ENCODE data around the gene ERICH6. TPM values are rescaled to one million over a fixed set of nuclear protein-coding genes. Genes with fewer than 3 reads are reported as not detected.
A peak's percentile ranks its signal among the peaks of the same experiment; 100 is the strongest.
"Not testable (repeated sequence)": the region's sequence is repeated elsewhere in the genome, so short reads cannot be mapped to it uniquely, and the experiment has no call there.

Gene ERICH6
- total and polyA plus RNA-seq, 5 donors: 0.35 to 0.37 TPM; not detected in 3

DNA sequence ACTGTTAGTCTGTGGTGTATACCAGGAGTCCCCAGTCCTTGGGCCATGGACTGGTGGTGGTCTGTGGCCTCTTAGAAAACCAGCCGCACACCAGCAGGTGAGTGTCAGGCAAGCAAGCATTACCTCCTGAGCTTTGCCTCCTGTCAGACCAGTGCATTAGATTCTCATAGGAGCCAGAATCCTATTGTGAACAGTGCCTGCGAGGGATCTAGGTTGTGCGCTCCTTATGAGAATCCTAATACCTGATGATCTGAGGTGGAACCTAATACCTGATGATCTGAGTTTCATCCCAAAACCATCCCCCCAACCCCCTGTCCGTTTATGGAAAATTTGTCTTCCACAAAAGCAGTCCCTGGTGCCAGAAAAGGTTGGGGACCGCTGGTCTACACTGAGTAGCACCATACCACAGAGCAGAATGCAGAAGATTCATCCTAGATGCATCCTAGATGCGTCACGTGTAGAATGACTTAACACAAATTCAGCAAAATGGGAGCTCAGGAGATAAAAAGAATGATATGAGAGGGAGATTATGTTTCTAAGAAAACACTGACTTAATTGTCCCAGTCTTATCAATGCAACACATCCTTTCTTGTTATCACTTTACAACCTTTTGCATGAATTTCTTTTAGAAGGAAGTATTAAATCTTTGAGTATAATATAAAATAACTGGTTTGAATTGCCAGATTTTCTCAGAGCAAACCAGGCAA, 72.1 kb downstream of the ERICH6 start:
- intact Hi-C loops (cut with DNase I): no loop called here
- H3K4me3 ChIP-seq (ENCODE audit: low read length): no peak overlapping the region
- no peaks in the 10 kb centered on the region for H3K27me3 ChIP-seq (ENCODE audit: control insufficient read depth, insufficient read depth)
- no peaks in the 10 kb centered on the region for H3K4me1 ChIP-seq (ENCODE audit: control insufficient read depth, insufficient read depth, low read length)
- ATAC-seq (no peak), DNase-seq (no peak)
- H3K9me3 ChIP-seq (ENCODE audit: control insufficient read depth, low read length): no peaks in the 10 kb centered on the region
- no peak overlapping the region for H3K27ac ChIP-seq (ENCODE audit: low read length)
- 88% methylated on average over 7 of the region's 7 CpGs for WGBS

DNA sequence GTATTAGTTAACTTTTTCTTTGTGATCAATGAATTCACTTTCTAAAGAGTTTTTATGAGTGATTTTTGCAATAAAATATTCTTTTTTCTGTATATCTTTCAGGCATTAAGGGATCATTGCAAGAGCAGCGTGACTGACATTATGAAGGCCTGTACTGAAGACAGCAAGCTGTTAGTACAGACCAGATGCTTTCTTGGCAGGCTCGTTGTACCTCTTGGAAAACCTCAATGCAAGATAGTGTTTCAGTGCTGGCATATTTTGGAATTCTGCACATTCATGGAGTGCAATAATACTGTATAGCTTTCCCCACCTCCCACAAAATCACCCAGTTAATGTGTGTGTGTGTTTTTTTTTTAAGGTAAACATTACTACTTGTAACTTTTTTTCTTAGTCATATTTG, 76.2 kb downstream of the ERICH6 start:
- no peaks in the 10 kb centered on the region for H3K9me3 ChIP-seq (ENCODE audit: control insufficient read depth, low read length)
- 36% methylated on average over 2 of the region's 2 CpGs for WGBS
- DNase-seq (no peak), ATAC-seq (peak in 1 of 2 donors; percentile 60)
- H3K4me3 ChIP-seq (ENCODE audit: low read length): no peak overlapping the region
- H3K4me1 ChIP-seq (ENCODE audit: control insufficient read depth, insufficient read depth, low read length): no peaks in the 10 kb centered on the region
- no peaks in the 10 kb centered on the region for H3K27me3 ChIP-seq (ENCODE audit: control insufficient read depth, insufficient read depth)
- no peak overlapping the region for H3K27ac ChIP-seq (ENCODE audit: low read length)
- intact Hi-C loops (cut with DNase I): no loop called here

DNA sequence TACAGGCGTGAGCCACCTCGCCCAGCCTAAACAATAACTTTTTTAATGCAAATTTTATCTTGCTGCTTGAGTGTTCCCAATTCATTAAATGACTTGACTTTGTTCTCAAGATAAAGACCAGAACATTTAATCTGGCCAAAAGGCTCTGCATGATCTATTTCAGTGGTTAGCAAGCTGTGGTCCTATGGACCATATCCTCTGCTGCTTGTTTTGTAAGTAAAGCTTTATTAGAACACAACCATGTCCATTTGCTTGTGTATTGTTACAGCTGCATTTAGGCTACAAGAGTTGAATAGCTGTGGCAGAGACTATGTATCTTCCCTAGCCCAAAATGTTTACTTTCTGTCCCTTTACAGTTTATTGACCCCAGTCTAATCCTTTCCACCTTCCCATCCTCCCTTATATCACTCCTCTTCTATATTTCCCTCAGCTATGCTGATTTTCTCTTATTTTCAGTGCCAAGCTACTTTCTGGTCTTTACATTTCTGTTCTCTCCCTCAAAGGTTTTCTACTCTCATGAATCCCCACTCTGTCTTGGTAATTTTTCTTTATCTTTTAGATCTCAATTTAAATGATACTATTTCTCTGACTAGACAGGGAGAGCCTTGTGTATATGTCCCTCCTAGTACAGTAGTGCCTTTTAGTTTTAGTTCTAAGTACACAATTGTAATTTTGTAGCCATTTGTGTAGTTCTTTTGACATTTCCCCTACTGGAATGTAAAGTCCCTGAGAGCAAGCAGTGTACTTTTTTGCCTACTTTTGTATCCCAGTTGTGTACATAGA, 77.4 kb downstream of the ERICH6 start:
- ATAC-seq (no peak), DNase-seq (no peak)
- intact Hi-C loops (cut with DNase I): no loop called here
- H3K27me3 ChIP-seq (ENCODE audit: control insufficient read depth, insufficient read depth): no peaks in the 10 kb centered on the region
- no peak overlapping the region for H3K27ac ChIP-seq (ENCODE audit: low read length)
- WGBS: 95% methylated on average over 2 of the region's 2 CpGs
- no peak overlapping the region for H3K4me3 ChIP-seq (ENCODE audit: low read length)
- no peaks in the 10 kb centered on the region for H3K9me3 ChIP-seq (ENCODE audit: control insufficient read depth, low read length)
- no peaks in the 10 kb centered on the region for H3K4me1 ChIP-seq (ENCODE audit: control insufficient read depth, insufficient read depth, low read length)

DNA sequence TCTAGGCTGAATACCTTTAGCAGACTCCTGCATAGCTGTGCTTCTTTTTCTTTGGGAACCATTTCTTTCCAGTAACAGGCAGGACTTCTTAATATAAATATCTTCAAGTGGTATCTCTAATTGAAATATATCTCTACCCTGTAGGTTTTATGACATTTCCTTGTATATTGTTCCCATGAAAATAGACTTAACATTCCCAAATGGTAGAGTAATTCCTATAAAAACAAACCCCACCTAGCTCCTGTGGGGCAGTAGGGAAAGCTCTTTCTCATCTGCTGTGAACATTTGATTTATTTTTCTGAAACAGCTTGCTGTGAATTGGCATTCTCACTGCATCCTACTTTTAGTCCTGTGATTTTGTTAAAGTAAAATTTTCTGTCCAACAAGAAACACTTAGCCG, 79.8 kb downstream of the ERICH6 start:
- no peaks in the 10 kb centered on the region for H3K27me3 ChIP-seq (ENCODE audit: control insufficient read depth, insufficient read depth)
- H3K27ac ChIP-seq (ENCODE audit: low read length): no peak overlapping the region
- intact Hi-C loops (cut with DNase I): no loop called here
- H3K4me3 ChIP-seq (ENCODE audit: low read length): no peak overlapping the region
- no peaks in the 10 kb centered on the region for H3K4me1 ChIP-seq (ENCODE audit: control insufficient read depth, insufficient read depth, low read length)
- DNase-seq (no peak), ATAC-seq (no peak)
- no peaks in the 10 kb centered on the region for H3K9me3 ChIP-seq (ENCODE audit: control insufficient read depth, low read length)
- WGBS: 95% methylated on average over 1 of the region's 1 CpG

DNA sequence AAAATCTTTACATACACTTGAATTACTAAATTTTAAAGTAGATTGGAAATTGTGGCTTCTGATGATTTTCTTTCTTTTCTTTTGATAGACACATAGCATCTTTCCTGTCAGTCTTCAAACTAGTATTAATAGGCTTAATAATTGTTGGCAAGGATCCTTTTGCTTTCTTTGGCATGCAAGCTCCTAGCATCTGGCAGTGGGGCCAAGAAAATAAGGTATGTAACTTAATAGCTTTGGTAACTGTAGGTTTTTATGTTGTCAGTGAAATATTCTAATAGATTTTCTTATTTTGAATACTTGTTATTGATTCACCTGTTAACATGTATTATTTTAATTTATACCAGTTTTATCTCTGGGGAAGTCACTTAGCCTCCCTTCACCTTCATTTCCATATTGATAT, 80.8 kb downstream of the ERICH6 start:
- H3K4me3 ChIP-seq (ENCODE audit: low read length); H3K27ac ChIP-seq (ENCODE audit: low read length); DNase-seq; H3K4me1 ChIP-seq (ENCODE audit: control insufficient read depth, insufficient read depth, low read length); H3K27me3 ChIP-seq (ENCODE audit: control insufficient read depth, insufficient read depth); ATAC-seq; intact Hi-C loops (cut with DNase I); H3K9me3 ChIP-seq (ENCODE audit: control insufficient read depth, low read length): not testable (repeated sequence)

DNA sequence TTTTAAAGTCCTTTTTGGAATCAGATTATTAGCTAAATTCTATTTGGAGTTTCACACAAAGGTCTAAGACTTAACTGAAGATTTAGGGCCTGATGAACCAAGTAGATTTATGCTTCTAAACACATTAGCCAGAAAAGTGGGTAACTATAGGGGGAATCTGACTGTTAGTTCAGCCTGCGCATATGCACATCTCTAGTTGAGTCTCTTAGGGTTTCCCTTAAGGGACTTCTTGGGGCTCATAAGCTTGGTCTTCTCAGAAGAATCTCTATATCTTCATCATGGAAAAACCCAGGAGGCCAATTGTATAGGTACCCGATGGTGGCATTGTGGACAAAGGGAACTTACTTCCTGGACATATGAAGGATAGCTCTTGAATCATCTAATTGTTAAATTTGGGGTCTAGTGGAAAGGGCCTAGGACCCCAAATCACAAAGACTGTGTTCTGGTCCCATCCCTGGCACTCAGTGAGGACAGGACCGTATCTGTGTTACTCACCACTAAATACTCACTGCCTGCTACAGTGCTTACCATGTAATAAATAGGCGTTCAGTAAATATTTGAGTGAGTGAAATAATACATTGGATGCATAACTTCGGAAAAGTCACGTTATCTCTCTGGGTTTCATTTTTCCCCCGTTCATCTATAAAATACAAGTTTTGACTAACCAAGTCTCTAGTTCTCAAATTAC, 83.6 kb downstream of the ERICH6 start:
- ATAC-seq: no peak
- no peaks in the 10 kb centered on the region for H3K27me3 ChIP-seq (ENCODE audit: control insufficient read depth, insufficient read depth)
- H3K9me3 ChIP-seq (ENCODE audit: control insufficient read depth, low read length): no peaks in the 10 kb centered on the region
- no peak for DNase-seq
- H3K4me3 ChIP-seq (ENCODE audit: low read length): no peak overlapping the region
- intact Hi-C loops (cut with DNase I): no loop called here
- WGBS: 88% methylated on average over 7 of the region's 7 CpGs
- H3K27ac ChIP-seq (ENCODE audit: low read length): no peak overlapping the region
- no peaks in the 10 kb centered on the region for H3K4me1 ChIP-seq (ENCODE audit: control insufficient read depth, insufficient read depth, low read length)

DNA sequence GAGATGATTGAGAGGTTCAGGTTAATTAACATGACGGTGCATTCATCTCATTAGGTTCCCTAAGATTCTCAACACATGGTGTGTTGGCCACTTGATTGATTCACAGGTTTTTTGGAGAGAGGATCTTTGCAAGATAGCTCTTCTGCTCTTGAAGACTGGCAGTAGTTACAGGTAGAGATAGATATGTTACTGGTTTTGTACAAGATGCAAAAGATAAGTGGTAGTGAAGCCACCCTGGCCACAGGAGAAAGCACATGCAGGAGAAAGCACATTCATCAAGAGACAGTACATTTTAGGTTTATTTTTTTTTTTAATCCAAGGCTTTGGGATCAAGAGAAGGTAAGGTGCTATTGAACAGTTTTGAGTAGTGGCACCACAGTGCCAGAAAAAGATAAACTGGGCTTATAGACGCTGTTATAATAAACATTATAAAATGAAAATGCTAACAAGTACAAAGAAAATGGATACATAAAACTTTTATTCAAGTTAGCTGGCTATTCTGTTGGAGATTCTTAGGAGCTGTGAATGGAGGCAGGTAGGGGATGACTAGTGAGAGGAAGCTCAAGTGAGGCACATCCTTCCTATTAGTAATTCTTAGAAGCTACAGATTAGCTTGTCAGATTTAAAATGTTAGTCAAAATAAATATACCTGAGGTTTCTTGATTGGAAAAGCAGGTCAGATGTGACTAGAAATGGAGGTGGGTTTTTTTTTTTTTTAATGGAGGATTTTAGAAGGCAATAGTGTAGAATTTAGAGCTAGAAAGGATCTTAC, 89.8 kb downstream of the ERICH6 start:
- intact Hi-C loops (cut with DNase I): no loop called here
- Histone ChIP-seq H3K27ac (ENCODE audit: low read length) (no peak overlapping the region), H3K4me3 (ENCODE audit: low read length) (no peak overlapping the region), H3K27me3 (ENCODE audit: control insufficient read depth, insufficient read depth) (no peaks in the 10 kb centered on the region), H3K4me1 (ENCODE audit: control insufficient read depth, insufficient read depth, low read length) (peaks cover 7% of the 10 kb centered on the region), H3K9me3 (ENCODE audit: control insufficient read depth, low read length) (no peaks in the 10 kb centered on the region)
- 95% methylated on average over 2 of the region's 2 CpGs for WGBS
- no peak for ATAC-seq
- DNase-seq: no peak

DNA sequence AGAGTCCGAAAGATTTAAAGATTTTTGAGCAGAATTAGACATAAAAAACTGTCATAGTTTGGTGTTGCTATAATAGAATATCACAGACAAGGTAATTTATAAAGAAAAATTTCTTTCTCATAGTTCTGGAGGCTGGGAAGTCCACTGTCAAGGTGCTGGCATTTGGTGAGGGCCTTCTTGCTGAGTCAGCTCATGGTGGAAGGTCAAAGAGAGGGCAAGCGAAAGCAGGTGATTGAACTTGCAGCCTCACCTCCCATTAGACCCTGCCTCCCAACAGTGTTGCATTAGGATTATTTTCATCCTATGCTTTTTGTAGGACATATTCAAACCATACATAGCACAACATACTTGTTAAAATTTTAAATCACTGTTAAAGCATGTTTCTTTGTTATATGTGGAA, 90.7 kb downstream of the ERICH6 start:
- 99% methylated on average over 2 of the region's 2 CpGs for WGBS
- Histone ChIP-seq H3K27me3 (ENCODE audit: control insufficient read depth, insufficient read depth) (no peaks in the 10 kb centered on the region), H3K9me3 (ENCODE audit: control insufficient read depth, low read length) (no peaks in the 10 kb centered on the region), H3K4me1 (ENCODE audit: control insufficient read depth, insufficient read depth, low read length) (peaks cover 8% of the 10 kb centered on the region), H3K4me3 (ENCODE audit: low read length) (no peak overlapping the region), H3K27ac (ENCODE audit: low read length) (no peak overlapping the region)
- ATAC-seq (no peak), DNase-seq (no peak)
- intact Hi-C loops (cut with DNase I): no loop called here

DNA sequence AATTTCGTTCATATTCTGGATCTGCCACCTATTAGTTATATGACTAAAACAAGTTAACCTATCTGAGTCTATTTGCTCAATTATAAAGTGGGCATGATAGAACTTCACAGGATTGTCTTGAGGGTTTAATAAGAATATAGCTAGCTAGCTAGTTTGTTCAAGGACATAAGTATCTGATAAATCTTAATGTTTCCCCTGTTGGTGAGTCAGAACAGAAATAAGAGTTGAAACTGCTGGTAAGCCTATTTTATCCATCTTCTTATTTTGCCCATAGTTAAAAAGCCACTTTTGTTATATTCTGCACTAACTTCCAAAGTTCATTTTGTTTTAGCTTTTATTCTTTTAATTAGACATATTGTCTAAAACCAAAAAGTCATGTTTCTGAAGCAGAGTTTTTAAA, 91.2 kb downstream of the ERICH6 start:
- Histone ChIP-seq H3K4me1 (ENCODE audit: control insufficient read depth, insufficient read depth, low read length) (peaks cover 10% of the 10 kb centered on the region), H3K27ac (ENCODE audit: low read length) (no peak overlapping the region), H3K27me3 (ENCODE audit: control insufficient read depth, insufficient read depth) (no peaks in the 10 kb centered on the region), H3K9me3 (ENCODE audit: control insufficient read depth, low read length) (no peaks in the 10 kb centered on the region), H3K4me3 (ENCODE audit: low read length) (no peak overlapping the region)
- no peak for DNase-seq
- 93% methylated on average over 1 of the region's 1 CpG for WGBS
- ATAC-seq: no peak
- intact Hi-C loops (cut with DNase I): no loop called here

DNA sequence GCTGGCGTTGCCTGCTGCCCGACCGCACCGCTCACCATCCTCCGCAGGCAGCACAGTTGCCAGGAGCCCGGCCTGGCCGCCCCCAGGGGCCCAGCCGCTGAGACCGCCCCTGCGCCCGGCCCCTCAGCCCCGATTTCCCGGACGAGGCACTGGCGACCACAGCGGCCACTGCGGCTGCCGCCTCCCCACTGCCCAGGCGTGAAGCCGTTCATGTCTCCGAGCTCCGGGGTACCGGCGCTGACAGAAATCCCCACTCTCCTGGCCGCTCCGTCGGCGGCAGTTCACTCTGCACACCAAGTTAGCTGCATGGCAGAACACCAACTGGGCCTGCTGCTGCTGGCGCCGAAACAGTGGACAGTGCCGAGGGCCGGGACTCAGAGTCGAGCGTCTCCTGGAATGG, 92.1 kb downstream of the ERICH6 start:
- DNase-seq: peak in 2 of 3 donors; percentile 48 to 62
- H3K27me3 ChIP-seq (ENCODE audit: control insufficient read depth, insufficient read depth): no peaks in the 10 kb centered on the region
- no peaks in the 10 kb centered on the region for H3K9me3 ChIP-seq (ENCODE audit: control insufficient read depth, low read length)
- intact Hi-C loops (cut with DNase I): no loop called here
- H3K27ac ChIP-seq (ENCODE audit: low read length): no peak overlapping the region
- peaks cover 10% of the 10 kb centered on the region for H3K4me1 ChIP-seq (ENCODE audit: control insufficient read depth, insufficient read depth, low read length)
- no peak overlapping the region for H3K4me3 ChIP-seq (ENCODE audit: low read length)
- peak; percentile 46 to 50 for ATAC-seq
- WGBS: 98% methylated on average over 34 of the region's 34 CpGs

DNA sequence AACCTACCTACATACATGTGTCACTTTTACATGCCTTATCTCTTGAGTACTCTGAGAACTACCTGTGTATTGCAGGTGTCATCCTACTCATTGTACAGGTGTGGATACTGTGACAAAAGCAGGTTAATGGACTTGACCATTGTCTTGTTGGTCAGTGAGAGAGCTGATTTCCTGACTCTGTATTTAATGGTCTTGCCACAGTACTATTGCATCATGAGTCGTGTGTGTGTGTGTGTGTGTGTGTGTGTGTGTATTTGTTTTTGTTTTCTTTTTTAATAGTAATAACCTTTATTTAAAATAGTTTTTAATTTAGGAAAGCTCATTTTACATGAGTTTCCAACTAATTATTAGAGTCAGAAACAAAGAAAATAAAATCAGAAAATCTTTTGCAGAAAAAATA, 92.9 kb downstream of the ERICH6 start:
- intact Hi-C loops (cut with DNase I): no loop called here
- Histone ChIP-seq H3K4me3 (ENCODE audit: low read length) (no peak overlapping the region), H3K27ac (ENCODE audit: low read length) (no peak overlapping the region), H3K4me1 (ENCODE audit: control insufficient read depth, insufficient read depth, low read length) (peaks cover 12% of the 10 kb centered on the region), H3K9me3 (ENCODE audit: control insufficient read depth, low read length) (no peaks in the 10 kb centered on the region), H3K27me3 (ENCODE audit: control insufficient read depth, insufficient read depth) (no peaks in the 10 kb centered on the region)
- ATAC-seq (no peak), DNase-seq (no peak)
- WGBS: 61% methylated on average over 1 of the region's 1 CpG

Measured in right cardiac atrium (tissue), 5 donors.